ENCODE data around the gene CAMSAP3. TPM values are rescaled to one million over a fixed set of nuclear protein-coding genes. Genes with fewer than 3 reads are reported as not detected.
A peak's percentile ranks its signal among the peaks of the same experiment; 100 is the strongest.

The CAMSAP3 gene
- polyA plus RNA-seq, 2 of the 4 experiments (the other 2 are of a cell fraction), result 1.3 to 3.6 TPM

DNA sequence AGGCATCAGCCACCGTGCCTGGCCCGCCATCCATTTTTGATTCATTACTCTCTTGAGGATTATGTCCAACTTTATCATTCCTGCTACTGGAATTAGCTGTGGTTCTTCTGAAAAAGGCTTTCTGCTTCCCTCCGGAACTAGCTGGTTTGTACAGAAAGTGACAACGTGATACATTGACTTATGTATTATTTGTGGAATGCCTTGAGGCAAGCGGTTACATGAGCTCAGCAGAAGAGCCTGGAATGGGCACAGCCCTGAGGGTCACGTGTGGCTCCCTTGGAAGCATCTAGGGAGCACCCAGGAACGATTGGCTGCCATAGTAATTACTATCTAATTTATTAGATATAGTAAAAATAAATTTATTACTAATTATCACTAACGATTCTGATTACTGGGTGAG is 58.7 kb downstream of the CAMSAP3 start:
- Histone ChIP-seq H3K4me3 (no peak overlapping the region), H3K9me3 (no peaks in the 10 kb centered on the region), H3K4me1 (no peaks in the 10 kb centered on the region), H3K27ac (no peak overlapping the region), H3K4me2 (no peak overlapping the region)
- 63% methylated on average over 8 of the region's 8 CpGs for WGBS (ENCODE audit: missing lambda C conversion rate)
- no peak for FAIRE-seq
- ATAC-seq, result no peak
- DNase-seq (ENCODE audit: low read depth in 1 of 2, low spot score in 1 of 2), result no peak
- TF ChIP-seq MYC (IDR thresholded peaks at IDR 0.05; ENCODE audit: borderline replicate concordance, low read length) (no peak), FOSL2 (IDR thresholded peaks at IDR 0.05) (no peak), FOSL2 (CRISPR knock-in tag; IDR thresholded peaks at IDR 0.05) (no peak), RFX5 (IDR thresholded peaks at IDR 0.05) (no peak), RAD21 (conservative IDR thresholded peaks at IDR 0.05 in 1 of 2, IDR thresholded peaks at IDR 0.05 in 1 of 2) (no peak), CHD4 (IDR thresholded peaks at IDR 0.05; ENCODE audit: borderline replicate concordance) (no peak), RNF2 (IDR thresholded peaks at IDR 0.05; ENCODE audit: borderline replicate concordance, low read depth) (no peak), EHMT2 (IDR thresholded peaks at IDR 0.05; ENCODE audit: low read depth) (no peak), HOXA7 (CRISPR knock-in tag; IDR thresholded peaks at IDR 0.05) (no peak), PHF8 (IDR thresholded peaks at IDR 0.05; ENCODE audit: borderline replicate concordance, low read depth) (no peak), ZSCAN20 (CRISPR knock-in tag; IDR thresholded peaks at IDR 0.05) (no peak)
- TF ChIP-seq, protein P1, sequence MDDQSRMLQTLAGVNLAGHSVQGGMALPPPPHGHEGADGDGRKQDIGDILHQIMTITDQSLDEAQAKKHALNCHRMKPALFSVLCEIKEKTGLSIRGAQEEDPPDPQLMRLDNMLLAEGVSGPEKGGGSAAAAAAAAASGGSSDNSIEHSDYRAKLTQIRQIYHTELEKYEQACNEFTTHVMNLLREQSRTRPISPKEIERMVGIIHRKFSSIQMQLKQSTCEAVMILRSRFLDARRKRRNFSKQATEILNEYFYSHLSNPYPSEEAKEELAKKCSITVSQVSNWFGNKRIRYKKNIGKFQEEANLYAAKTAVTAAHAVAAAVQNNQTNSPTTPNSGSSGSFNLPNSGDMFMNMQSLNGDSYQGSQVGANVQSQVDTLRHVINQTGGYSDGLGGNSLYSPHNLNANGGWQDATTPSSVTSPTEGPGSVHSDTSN (IDR thresholded peaks at IDR 0.05), result no peak
- TF ChIP-seq, protein P2, sequence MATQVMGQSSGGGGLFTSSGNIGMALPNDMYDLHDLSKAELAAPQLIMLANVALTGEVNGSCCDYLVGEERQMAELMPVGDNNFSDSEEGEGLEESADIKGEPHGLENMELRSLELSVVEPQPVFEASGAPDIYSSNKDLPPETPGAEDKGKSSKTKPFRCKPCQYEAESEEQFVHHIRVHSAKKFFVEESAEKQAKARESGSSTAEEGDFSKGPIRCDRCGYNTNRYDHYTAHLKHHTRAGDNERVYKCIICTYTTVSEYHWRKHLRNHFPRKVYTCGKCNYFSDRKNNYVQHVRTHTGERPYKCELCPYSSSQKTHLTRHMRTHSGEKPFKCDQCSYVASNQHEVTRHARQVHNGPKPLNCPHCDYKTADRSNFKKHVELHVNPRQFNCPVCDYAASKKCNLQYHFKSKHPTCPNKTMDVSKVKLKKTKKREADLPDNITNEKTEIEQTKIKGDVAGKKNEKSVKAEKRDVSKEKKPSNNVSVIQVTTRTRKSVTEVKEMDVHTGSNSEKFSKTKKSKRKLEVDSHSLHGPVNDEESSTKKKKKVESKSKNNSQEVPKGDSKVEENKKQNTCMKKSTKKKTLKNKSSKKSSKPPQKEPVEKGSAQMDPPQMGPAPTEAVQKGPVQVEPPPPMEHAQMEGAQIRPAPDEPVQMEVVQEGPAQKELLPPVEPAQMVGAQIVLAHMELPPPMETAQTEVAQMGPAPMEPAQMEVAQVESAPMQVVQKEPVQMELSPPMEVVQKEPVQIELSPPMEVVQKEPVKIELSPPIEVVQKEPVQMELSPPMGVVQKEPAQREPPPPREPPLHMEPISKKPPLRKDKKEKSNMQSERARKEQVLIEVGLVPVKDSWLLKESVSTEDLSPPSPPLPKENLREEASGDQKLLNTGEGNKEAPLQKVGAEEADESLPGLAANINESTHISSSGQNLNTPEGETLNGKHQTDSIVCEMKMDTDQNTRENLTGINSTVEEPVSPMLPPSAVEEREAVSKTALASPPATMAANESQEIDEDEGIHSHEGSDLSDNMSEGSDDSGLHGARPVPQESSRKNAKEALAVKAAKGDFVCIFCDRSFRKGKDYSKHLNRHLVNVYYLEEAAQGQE (IDR thresholded peaks at IDR 0.05), result no peak
- ChIA-PET CTCF (interaction anchor here (1.2 to 3.2 kb wide), 4 partner anchors 26 to 144 kb away, joined by 3 to 21 read pairs (median 7); partner anchors contain the start of gene TRAPPC5), POLR2A (no interaction called here)

DNA sequence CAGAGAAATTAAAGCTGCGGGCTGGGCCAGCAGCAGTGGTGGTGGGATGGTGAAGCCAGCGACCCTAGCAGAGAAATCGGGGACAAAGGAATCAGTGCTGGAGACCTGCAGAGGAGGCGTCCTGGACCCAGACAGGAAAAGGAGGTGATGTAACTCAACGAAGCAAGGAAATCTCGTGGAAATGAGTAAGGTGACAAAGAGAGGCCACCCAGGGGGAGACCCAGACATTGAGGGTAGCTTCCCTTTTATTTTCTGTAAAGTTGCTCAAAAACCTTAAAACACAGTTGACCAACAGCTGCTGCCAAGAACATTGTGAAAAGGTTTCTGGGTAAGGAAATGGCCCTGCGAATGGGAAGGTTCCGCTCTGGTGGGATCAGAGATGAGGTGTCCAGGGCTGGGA is 59.9 kb downstream of the CAMSAP3 start:
- DNase-seq (ENCODE audit: low read depth in 1 of 2, low spot score in 1 of 2), result no peak
- TF ChIP-seq CHD2 (IDR thresholded peaks at IDR 0.05; ENCODE audit: low read length, partially characterized antibody) (no peak), CHD4 (IDR thresholded peaks at IDR 0.05; ENCODE audit: borderline replicate concordance) (no peak), MYC (IDR thresholded peaks at IDR 0.05; ENCODE audit: borderline replicate concordance, low read length) (no peak), MAFK (IDR thresholded peaks at IDR 0.05; ENCODE audit: partially characterized antibody) (no peak), MAZ (IDR thresholded peaks at IDR 0.05; ENCODE audit: borderline replicate concordance, low read depth, low read length) (no peak)
- no peaks in the 10 kb centered on the region for H3K9me3 ChIP-seq
- no peak overlapping the region for H3K4me2 ChIP-seq
- no peak overlapping the region for H3K27ac ChIP-seq
- WGBS (ENCODE audit: missing lambda C conversion rate), result 66% methylated on average over 8 of the region's 8 CpGs
- ChIA-PET POLR2A (no interaction called here), CTCF (interaction anchor here (1.0 to 3.2 kb wide), 5 partner anchors 12 to 145 kb away, joined by 3 to 21 read pairs (median 7); partner anchors contain the start of gene TRAPPC5)
- FAIRE-seq, result no peak
- H3K4me1 ChIP-seq, result no peaks in the 10 kb centered on the region
- no peak overlapping the region for H3K4me3 ChIP-seq
- ATAC-seq, result no peak

DNA sequence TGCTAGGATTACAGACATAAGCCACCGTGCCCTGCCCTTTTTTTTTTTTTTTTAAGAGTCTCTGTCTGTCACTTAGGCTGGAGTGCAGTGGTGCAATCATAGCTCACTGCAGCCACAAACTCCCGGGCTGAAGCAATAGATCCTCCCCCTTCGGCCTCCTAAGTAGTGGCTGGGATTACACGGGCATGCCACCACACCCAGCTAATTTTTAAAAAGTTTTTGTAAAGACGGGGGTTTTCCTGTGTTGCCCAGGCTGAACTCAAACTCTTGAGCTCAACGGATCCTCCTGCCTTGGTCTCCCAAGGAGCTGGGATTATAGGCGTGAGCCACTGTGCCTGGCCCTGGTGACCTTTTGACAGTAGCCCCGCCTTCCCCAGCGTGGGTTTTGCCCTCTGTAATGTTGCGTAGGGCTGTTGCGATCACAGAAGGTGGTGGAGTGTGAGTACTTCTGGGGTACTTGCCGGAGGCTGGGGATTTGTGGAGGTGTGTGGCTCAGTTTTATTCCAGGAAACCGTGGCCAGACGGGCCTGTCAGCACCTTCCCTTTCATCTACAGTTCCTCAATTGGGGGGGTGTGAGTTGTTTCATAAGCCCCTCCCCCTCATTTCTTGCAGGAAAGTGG is 61.6 kb downstream of the CAMSAP3 start:
- Histone ChIP-seq H3K27ac (0 out of 6 replicates have a peak overlapping the region, but pooled peaks of 1 of the 2 experiments have one; percentile 14), H3K4me1 (no peaks in the 10 kb centered on the region), H3K4me2 (no peak overlapping the region), H3K9me3 (no peaks in the 10 kb centered on the region), H3K4me3 (no peak overlapping the region)
- FAIRE-seq, result no peak
- ChIA-PET CTCF (interaction anchor here (0.6 to 1.7 kb wide), 5 partner anchors 18 to 143 kb away, joined by 3 to 7 read pairs (median 6); partner anchors contain the start of gene TRAPPC5), POLR2A (no interaction called here)
- no peak; a peak in 1 of 6 replicates for ATAC-seq
- DNase-seq (ENCODE audit: low read depth in 1 of 2, low spot score in 1 of 2), result no peak
- TF ChIP-seq FOSB (CRISPR knock-in tag; IDR thresholded peaks at IDR 0.05) (no peak), HOXA7 (CRISPR knock-in tag; IDR thresholded peaks at IDR 0.05) (no peak)
- TF ChIP-seq, protein P3, sequence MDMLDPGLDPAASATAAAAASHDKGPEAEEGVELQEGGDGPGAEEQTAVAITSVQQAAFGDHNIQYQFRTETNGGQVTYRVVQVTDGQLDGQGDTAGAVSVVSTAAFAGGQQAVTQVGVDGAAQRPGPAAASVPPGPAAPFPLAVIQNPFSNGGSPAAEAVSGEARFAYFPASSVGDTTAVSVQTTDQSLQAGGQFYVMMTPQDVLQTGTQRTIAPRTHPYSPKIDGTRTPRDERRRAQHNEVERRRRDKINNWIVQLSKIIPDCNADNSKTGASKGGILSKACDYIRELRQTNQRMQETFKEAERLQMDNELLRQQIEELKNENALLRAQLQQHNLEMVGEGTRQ (IDR thresholded peaks at IDR 0.05), result no peak
- 36% methylated on average over 13 of the region's 14 CpGs for WGBS (ENCODE audit: missing lambda C conversion rate)
